Liver (tissue), 9 donors: ENCODE measurements around the gene ANKRD23. TPM values are rescaled to one million over a fixed set of nuclear protein-coding genes. Genes with fewer than 3 reads are reported as not detected.

Experiments
- DNase-seq: peaks from one replicate; pipeline ENCODE4 v3.0.0-alpha.2; 2017; ENCODE audit warnings: low spot score
- H3K27ac ChIP-seq, 2 donors: one replicate each; pipeline ENCODE4 v1.7.0; 2013; ENCODE audit warnings: inconsistent platforms in 2 of 2, low read length in 2 of 2, control low read depth in 1 of 2, low read depth in 1 of 2, mild to moderate bottlenecking in 1 of 2
- H3K27me3 ChIP-seq, 4 donors: one replicate each; pipeline versions ENCODE4 v1.6.1 to v1.7.0; 2013; ENCODE audit warnings: low read length in 3 of 4, inconsistent platforms in 1 of 4, mild to moderate bottlenecking in 1 of 4, moderate library complexity in 1 of 4; ENCODE audit not compliant: control insufficient read depth in 4 of 4, insufficient read depth in 4 of 4
- H3K36me3 ChIP-seq, 4 donors: one replicate each; pipeline versions ENCODE4 v1.6.1 to v1.7.0; 2013; ENCODE audit warnings: low read length in 3 of 4, mild to moderate bottlenecking in 3 of 4, low read depth in 1 of 4, moderate library complexity in 1 of 4; ENCODE audit not compliant: control insufficient read depth in 4 of 4, insufficient read depth in 3 of 4
- H3K4me1 ChIP-seq, 4 donors: one replicate each; pipeline versions ENCODE4 v1.6.1 to v1.7.0; 2013; ENCODE audit warnings: low read length in 3 of 4, mild to moderate bottlenecking in 3 of 4, moderate library complexity in 1 of 4; ENCODE audit not compliant: control insufficient read depth in 4 of 4, insufficient read depth in 4 of 4
- H3K4me3 ChIP-seq, 3 donors: one replicate each; pipeline versions ENCODE4 v1.6.1 to v1.7.0; 2013; ENCODE audit warnings: low read length in 3 of 3, control low read depth in 1 of 3, low read depth in 1 of 3, mild to moderate bottlenecking in 1 of 3
- H3K9ac ChIP-seq, 2 donors: one replicate each; pipeline ENCODE4 v1.7.0; 2013; ENCODE audit warnings: low read length in 2 of 2, mild to moderate bottlenecking in 2 of 2, moderate library complexity in 2 of 2, control low read depth in 1 of 2, low read depth in 1 of 2
- H3K9me3 ChIP-seq, 4 donors: one replicate each; pipeline versions ENCODE4 v1.6.1 to v1.7.0; 2013; ENCODE audit warnings: low read length in 3 of 4; ENCODE audit not compliant: control insufficient read depth in 4 of 4
- ATF3 ChIP-seq: IDR thresholded peaks from 2 replicates; pipeline ENCODE4 v1.6.1; 2016; ENCODE audit warnings: antibody characterized with exemption
- EGR1 ChIP-seq, 2 donors: IDR thresholded peaks; 2 replicates each; pipeline ENCODE4 v1.6.1; 2016 to 2018; ENCODE audit warnings: antibody characterized with exemption in 2 of 2, low read depth in 2 of 2
- FOXA1 ChIP-seq: IDR thresholded peaks from 2 replicates; pipeline ENCODE4 v1.6.1; 2016; ENCODE audit warnings: antibody characterized with exemption
- FOXA2 ChIP-seq: IDR thresholded peaks from 2 replicates; pipeline ENCODE4 v1.6.1; 2016; ENCODE audit warnings: antibody characterized with exemption
- GABPA ChIP-seq, 2 donors: IDR thresholded peaks in 1 of 2; conservative IDR thresholded peaks in 1 of 2; 2 replicates each; pipeline ENCODE4 v1.6.1; 2016; ENCODE audit warnings: antibody characterized with exemption in 2 of 2, mild to moderate bottlenecking in 1 of 2, moderate library complexity in 1 of 2
- HNF4A ChIP-seq, 2 donors: conservative IDR thresholded peaks; 2 replicates each; pipeline ENCODE4 v1.6.1; 2016; ENCODE audit warnings: antibody characterized with exemption in 2 of 2, mild to moderate bottlenecking in 2 of 2
- HNF4G ChIP-seq: IDR thresholded peaks from 2 replicates; pipeline ENCODE4 v1.6.1; 2016; ENCODE audit warnings: antibody characterized with exemption
- JUND ChIP-seq, 2 donors: IDR thresholded peaks; 2 replicates each; pipeline ENCODE4 v1.6.1; 2016; ENCODE audit warnings: antibody characterized with exemption in 2 of 2
- NR2F2 ChIP-seq: IDR thresholded peaks from 2 replicates; pipeline ENCODE4 v1.6.1; 2016; ENCODE audit warnings: antibody characterized with exemption
- RAD21 ChIP-seq, 2 donors: IDR thresholded peaks; 2 replicates each; pipeline ENCODE4 v1.6.1; 2016; ENCODE audit warnings: antibody characterized with exemption in 2 of 2, mild to moderate bottlenecking in 2 of 2
- RXRA ChIP-seq, 2 donors: IDR thresholded peaks; 2 replicates each; pipeline ENCODE4 v1.6.1; 2017 to 2018; ENCODE audit warnings: antibody characterized with exemption in 2 of 2, mild to moderate bottlenecking in 1 of 2
- SP1 ChIP-seq: IDR thresholded peaks from 2 replicates; pipeline ENCODE4 v1.6.1; 2018; ENCODE audit warnings: antibody characterized with exemption, mild to moderate bottlenecking
- TAF1 ChIP-seq: conservative IDR thresholded peaks from 2 replicates; pipeline ENCODE4 v1.6.1; 2016; ENCODE audit warnings: antibody characterized with exemption, mild to moderate bottlenecking
- YY1 ChIP-seq: IDR thresholded peaks from 2 replicates; pipeline ENCODE4 v1.6.1; 2016; ENCODE audit warnings: antibody characterized with exemption, mild to moderate bottlenecking
- ZBTB33 ChIP-seq: IDR thresholded peaks from 2 replicates; pipeline ENCODE4 v1.6.1; 2016; ENCODE audit warnings: antibody characterized with exemption
- WGBS: extraction: QIAGEN DNeasy Blood & Tissue Kit; methylation state at CpG from one replicate; pipeline ENCODE4 v1.1.7; 2013; 5-methylcytosine and 5-hydroxymethylcytosine counted together
- polyA plus RNA-seq, 2 donors: library from polyadenylated mRNA; stranded (reverse) in 1 of 2; unstranded in 1 of 2; fragments of 200-250 nt in 1 of 2; fragments of >200 nt in 1 of 2; fragmentation: Nextera tagmentation in 1 of 2; extraction: Ambion mirVana in 1 of 2; gene quantifications; one replicate each; pipeline versions ENCODE4 v1.2.1 to v1.2.3, GENCODE V29; 2013 to 2015
- total RNA-seq, 2 donors: library from RNA; depleted of rRNA; stranded (reverse); fragments of >200 nt; gene quantifications; one replicate each; pipeline ENCODE4 v1.2.3, GENCODE V29; 2014
- TF ChIP-seq, protein P1 (sequence below): IDR thresholded peaks from 2 replicates; pipeline ENCODE4 v1.6.1; 2016; ENCODE audit warnings: antibody characterized with exemption, mild to moderate bottlenecking
- TF ChIP-seq, protein P2 (sequence below): IDR thresholded peaks from 2 replicates; pipeline ENCODE4 v1.6.1; 2016; ENCODE audit warnings: antibody characterized with exemption
- donor health status: healthy.
- donor health status: healthy.
- donor health status: healthy.
- donor health status: healthy.
- donor health status: healthy.

The ANKRD23 gene
- total and polyA plus RNA-seq, 4 donors, result 0.82 to 4.2 (median 1.9) TPM

GRCh38 chr2:96798733-96799622 is 44.8 kb downstream of the ANKRD23 start:
- 94% methylated on average over 23 of the region's 23 CpGs for WGBS
- Histone ChIP-seq H3K4me3 (no peak overlapping the region), H3K4me1 (peaks cover 0 to 5% (median 4%) of the 10 kb centered on the region in 4 donors), H3K27ac (no peak overlapping the region), H3K9me3 (no peaks in the 10 kb centered on the region), H3K9ac (no peak overlapping the region), H3K36me3 (peaks cover 0 to 11% (median 2%) of the 10 kb centered on the region in 4 donors), H3K27me3 (no peaks in the 10 kb centered on the region)
- no peak for DNase-seq
- TF ChIP-seq GABPA (IDR thresholded peaks at IDR 0.05 in 1 of 2, conservative IDR thresholded peaks at IDR 0.05 in 1 of 2) (no peak), EGR1 (IDR thresholded peaks at IDR 0.05; ENCODE audit: low read depth in 2 of 2) (no peak), YY1 (no peak), HNF4G (no peak), FOXA1 (no peak), TAF1 (no peak), RAD21 (IDR thresholded peaks at IDR 0.05) (no peak), FOXA2 (no peak), JUND (IDR thresholded peaks at IDR 0.05) (no peak), NR2F2 (no peak), ZBTB33 (no peak)
- TF ChIP-seq, protein P1, sequence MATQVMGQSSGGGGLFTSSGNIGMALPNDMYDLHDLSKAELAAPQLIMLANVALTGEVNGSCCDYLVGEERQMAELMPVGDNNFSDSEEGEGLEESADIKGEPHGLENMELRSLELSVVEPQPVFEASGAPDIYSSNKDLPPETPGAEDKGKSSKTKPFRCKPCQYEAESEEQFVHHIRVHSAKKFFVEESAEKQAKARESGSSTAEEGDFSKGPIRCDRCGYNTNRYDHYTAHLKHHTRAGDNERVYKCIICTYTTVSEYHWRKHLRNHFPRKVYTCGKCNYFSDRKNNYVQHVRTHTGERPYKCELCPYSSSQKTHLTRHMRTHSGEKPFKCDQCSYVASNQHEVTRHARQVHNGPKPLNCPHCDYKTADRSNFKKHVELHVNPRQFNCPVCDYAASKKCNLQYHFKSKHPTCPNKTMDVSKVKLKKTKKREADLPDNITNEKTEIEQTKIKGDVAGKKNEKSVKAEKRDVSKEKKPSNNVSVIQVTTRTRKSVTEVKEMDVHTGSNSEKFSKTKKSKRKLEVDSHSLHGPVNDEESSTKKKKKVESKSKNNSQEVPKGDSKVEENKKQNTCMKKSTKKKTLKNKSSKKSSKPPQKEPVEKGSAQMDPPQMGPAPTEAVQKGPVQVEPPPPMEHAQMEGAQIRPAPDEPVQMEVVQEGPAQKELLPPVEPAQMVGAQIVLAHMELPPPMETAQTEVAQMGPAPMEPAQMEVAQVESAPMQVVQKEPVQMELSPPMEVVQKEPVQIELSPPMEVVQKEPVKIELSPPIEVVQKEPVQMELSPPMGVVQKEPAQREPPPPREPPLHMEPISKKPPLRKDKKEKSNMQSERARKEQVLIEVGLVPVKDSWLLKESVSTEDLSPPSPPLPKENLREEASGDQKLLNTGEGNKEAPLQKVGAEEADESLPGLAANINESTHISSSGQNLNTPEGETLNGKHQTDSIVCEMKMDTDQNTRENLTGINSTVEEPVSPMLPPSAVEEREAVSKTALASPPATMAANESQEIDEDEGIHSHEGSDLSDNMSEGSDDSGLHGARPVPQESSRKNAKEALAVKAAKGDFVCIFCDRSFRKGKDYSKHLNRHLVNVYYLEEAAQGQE, result no peak
- TF ChIP-seq, protein P2, sequence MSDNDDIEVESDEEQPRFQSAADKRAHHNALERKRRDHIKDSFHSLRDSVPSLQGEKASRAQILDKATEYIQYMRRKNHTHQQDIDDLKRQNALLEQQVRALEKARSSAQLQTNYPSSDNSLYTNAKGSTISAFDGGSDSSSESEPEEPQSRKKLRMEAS, result no peak

DNA sequence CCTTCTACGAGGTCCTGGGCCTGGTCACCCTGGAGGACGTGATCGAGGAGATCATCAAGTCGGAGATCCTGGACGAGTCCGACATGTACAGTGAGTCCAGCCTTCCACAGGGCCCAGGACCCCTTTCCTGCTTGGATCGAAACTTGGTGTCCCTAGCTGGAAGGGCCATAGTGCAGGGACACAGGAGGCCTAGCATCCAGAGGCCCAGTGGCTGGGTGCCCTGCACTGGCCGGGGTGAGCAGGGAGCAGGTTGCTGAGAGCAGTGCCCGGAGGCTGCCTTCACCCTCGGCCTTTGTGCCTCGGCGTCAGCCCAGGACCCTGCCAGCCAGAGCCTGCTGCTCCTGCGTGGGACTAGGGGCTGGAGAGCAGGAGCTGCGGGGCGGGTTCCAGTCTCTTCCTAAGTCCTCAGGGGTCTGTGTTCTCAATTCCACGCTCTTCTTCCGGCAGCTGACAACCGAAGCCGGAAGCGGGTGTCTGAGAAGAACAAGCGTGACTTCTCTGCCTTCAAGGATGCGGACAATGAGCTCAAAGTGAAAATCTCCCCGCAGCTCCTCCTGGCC is 46.7 kb downstream of the ANKRD23 start:
- Histone ChIP-seq H3K9ac (no peak overlapping the region), H3K4me3 (no peak overlapping the region), H3K27ac (no peak overlapping the region), H3K36me3 (peaks cover 0 to 11% (median 2%) of the 10 kb centered on the region in 4 donors), H3K27me3 (no peaks in the 10 kb centered on the region), H3K4me1 (peaks cover 0 to 10% (median 4%) of the 10 kb centered on the region in 4 donors), H3K9me3 (no peaks in the 10 kb centered on the region)
- 98% methylated on average over 23 of the region's 23 CpGs for WGBS
- no peak for DNase-seq
- no peak for TF ChIP-seq TAF1
- TF ChIP-seq GABPA (IDR thresholded peaks at IDR 0.05 in 1 of 2, conservative IDR thresholded peaks at IDR 0.05 in 1 of 2), result no peak
- no peak for TF ChIP-seq ZBTB33
- no peak for TF ChIP-seq JUND (IDR thresholded peaks at IDR 0.05)
- TF ChIP-seq ATF3, result no peak
- no peak for TF ChIP-seq YY1
- no peak for TF ChIP-seq HNF4G
- TF ChIP-seq NR2F2, result no peak
- TF ChIP-seq HNF4A (conservative IDR thresholded peaks at IDR 0.05), result no peak
- no peak for TF ChIP-seq SP1
- TF ChIP-seq, protein P1, result no peak
- no peak for TF ChIP-seq RAD21 (IDR thresholded peaks at IDR 0.05)
- TF ChIP-seq, protein P2, result no peak
- TF ChIP-seq FOXA2, result no peak
- no peak for TF ChIP-seq RXRA (IDR thresholded peaks at IDR 0.05)
- TF ChIP-seq FOXA1, result no peak
- no peak for TF ChIP-seq EGR1 (IDR thresholded peaks at IDR 0.05; ENCODE audit: low read depth in 2 of 2)
